ENCODE data around the gene KIF5C. TPM values are rescaled to one million over a fixed set of nuclear protein-coding genes. Genes with fewer than 3 reads are reported as not detected.

KIF5C gene
- not detected in 2 replicates for total RNA-seq

DNA sequence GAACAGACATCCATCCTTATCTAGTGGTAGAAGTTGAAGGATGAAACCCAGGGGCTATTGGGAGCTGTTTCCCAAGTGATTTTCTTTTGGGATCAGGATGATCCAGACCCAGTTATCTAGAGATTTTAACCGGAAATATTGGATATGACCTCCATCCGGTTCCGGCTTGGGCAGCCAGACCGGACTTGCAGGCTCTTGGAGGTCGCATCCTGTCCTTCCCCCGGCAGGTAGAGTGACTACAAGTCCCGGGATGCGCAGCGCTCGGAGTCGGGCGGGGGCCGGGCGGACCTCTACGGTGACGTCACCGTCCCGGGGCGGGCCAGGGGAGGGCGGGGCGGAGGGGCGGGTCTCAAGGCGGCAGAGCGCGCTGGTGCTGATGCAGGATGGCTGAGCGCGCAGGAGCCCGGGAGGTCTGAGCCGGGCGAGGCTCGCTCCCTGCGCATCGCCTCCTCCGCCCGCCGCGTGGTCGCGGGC is at the start of gene KIF5C:
Gene KIF5C (plus strand): TSS at position 360 of the 474 bp plus-strand sequence. CDS start 391 bp downstream, outside the sequence.
- TF ChIP-seq, protein P1, sequence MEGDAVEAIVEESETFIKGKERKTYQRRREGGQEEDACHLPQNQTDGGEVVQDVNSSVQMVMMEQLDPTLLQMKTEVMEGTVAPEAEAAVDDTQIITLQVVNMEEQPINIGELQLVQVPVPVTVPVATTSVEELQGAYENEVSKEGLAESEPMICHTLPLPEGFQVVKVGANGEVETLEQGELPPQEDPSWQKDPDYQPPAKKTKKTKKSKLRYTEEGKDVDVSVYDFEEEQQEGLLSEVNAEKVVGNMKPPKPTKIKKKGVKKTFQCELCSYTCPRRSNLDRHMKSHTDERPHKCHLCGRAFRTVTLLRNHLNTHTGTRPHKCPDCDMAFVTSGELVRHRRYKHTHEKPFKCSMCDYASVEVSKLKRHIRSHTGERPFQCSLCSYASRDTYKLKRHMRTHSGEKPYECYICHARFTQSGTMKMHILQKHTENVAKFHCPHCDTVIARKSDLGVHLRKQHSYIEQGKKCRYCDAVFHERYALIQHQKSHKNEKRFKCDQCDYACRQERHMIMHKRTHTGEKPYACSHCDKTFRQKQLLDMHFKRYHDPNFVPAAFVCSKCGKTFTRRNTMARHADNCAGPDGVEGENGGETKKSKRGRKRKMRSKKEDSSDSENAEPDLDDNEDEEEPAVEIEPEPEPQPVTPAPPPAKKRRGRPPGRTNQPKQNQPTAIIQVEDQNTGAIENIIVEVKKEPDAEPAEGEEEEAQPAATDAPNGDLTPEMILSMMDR (IDR thresholded peaks at IDR 0.05; ENCODE audit: insufficient read depth, low read length, severe bottlenecking) = no peak
- Histone ChIP-seq H3K4me3 (ENCODE audit: low read depth, low read length) (no peak within 1 kb of the TSS), H3K36me3 (ENCODE audit: control insufficient read depth, insufficient read depth, low read length) (no peaks in the 10 kb centered on the region), H3K27me3 (ENCODE audit: control insufficient read depth, insufficient read depth, low read length) (peaks cover 18% of the 10 kb centered on the region)
- DNase-seq (ENCODE audit: low read depth) (peak; percentile 57), FAIRE-seq (no peak)

- Histone ChIP-seq H3K4me3 (ENCODE audit: low read depth, low read length) (no peak overlapping the region), H3K36me3 (ENCODE audit: control insufficient read depth, insufficient read depth, low read length) (no peaks in the 10 kb centered on the region), H3K27me3 (ENCODE audit: control insufficient read depth, insufficient read depth, low read length) (no peaks in the 10 kb centered on the region)
- TF ChIP-seq, protein P1 (IDR thresholded peaks at IDR 0.05; ENCODE audit: insufficient read depth, low read length, severe bottlenecking) = no peak
- DNase-seq (ENCODE audit: low read depth) = no peak
- no peak for FAIRE-seq
Observed at GRCh38 chr2:148826791-148827190, 48.2 kb upstream of the KIF5C start.

DNA sequence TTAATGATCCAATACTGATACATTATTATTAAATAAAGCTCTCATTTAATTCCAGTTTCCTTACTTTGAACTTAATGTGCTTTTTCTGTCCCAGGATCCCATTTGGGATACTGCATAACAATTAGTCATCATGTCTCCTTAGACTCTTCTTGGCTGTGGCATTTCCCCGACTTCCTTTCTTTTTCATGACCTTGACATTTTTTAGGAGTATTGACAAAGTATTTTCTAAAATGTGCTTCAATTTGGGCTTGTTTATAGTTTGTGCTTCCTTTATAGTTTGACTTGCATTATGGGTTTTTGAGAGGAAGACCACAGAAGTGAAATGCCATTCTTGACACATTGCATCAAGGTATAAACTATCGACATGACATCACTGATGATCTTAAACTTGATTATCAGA is 46.1 kb upstream of the KIF5C start:
- DNase-seq (ENCODE audit: low read depth) (no peak), FAIRE-seq (no peak)
- Histone ChIP-seq H3K27me3 (ENCODE audit: control insufficient read depth, insufficient read depth, low read length) (no peaks in the 10 kb centered on the region), H3K4me3 (ENCODE audit: low read depth, low read length) (no peak overlapping the region), H3K36me3 (ENCODE audit: control insufficient read depth, insufficient read depth, low read length) (no peaks in the 10 kb centered on the region)
- TF ChIP-seq, protein P1 (IDR thresholded peaks at IDR 0.05; ENCODE audit: insufficient read depth, low read length, severe bottlenecking) = no peak

DNA sequence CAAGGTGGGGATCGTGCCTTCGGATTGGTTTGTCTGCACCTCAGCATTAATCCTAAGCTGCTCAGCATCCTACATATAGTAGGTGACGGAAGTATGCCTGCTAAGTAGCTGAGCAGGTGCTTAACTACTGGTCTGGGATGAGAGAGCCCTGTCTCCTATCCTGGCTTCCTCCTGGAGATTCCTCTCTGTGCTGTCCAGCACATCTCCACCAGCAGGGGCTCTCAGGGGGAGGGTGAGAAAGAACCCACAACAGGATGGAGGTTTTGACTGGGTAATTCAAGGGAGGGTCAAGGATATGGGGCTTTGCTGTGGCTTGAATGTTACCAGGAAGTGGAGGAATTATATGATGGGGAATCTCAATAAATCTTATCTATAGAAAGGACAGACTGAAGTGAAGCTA is 45.4 kb upstream of the KIF5C start:
- TF ChIP-seq, protein P1 (IDR thresholded peaks at IDR 0.05; ENCODE audit: insufficient read depth, low read length, severe bottlenecking) = no peak
- Histone ChIP-seq H3K27me3 (ENCODE audit: control insufficient read depth, insufficient read depth, low read length) (no peaks in the 10 kb centered on the region), H3K36me3 (ENCODE audit: control insufficient read depth, insufficient read depth, low read length) (no peaks in the 10 kb centered on the region), H3K4me3 (ENCODE audit: low read depth, low read length) (no peak overlapping the region)
- FAIRE-seq (no peak), DNase-seq (ENCODE audit: low read depth) (no peak)

DNA sequence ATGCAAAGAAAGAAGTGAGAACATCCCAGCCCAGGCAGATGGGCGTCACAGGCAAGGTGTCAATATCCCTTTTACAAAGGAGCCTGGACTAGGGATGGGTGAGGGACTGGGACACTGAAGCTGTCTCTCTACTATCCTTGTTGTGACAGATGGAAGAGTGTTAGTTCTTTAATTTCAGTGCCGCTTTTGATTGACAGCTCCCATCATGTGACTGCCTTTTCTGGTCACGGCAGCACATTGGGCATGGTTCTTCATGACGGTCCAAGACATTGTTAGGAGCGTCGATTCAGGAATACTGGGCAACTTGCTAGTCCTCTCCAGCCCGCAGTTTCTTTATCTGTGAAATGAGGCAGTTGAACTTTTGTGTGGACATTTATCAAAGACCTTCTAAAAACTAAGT is 42.4 kb upstream of the KIF5C start:
- Histone ChIP-seq H3K27me3 (ENCODE audit: control insufficient read depth, insufficient read depth, low read length) (no peaks in the 10 kb centered on the region), H3K4me3 (ENCODE audit: low read depth, low read length) (no peak overlapping the region), H3K36me3 (ENCODE audit: control insufficient read depth, insufficient read depth, low read length) (no peaks in the 10 kb centered on the region)
- no peak for FAIRE-seq
- TF ChIP-seq, protein P1 (IDR thresholded peaks at IDR 0.05; ENCODE audit: insufficient read depth, low read length, severe bottlenecking) = no peak
- DNase-seq (ENCODE audit: low read depth) = no peak

DNA sequence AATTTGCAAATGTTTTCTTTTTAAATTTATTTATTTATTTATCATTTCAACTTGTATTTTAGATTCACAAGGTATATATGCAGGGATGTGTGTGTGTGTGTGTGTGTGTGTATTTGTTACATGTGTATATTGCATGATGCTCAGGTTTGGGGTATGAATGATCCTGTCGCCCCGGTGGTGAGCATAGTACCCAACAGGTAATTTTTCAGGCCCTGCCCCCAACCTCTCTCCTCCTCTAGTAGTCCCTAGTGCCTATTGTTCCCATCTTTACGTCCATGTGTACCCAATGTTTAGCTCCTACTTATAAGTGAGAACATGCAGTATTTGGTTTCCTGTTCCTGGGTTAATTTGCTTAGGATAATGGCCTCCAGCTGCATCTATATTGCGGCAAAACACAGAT is 33.0 kb upstream of the KIF5C start:
- H3K4me3 ChIP-seq (ENCODE audit: low read depth, low read length) = no peak overlapping the region
- no peaks in the 10 kb centered on the region for H3K36me3 ChIP-seq (ENCODE audit: control insufficient read depth, insufficient read depth, low read length)
- TF ChIP-seq, protein P1 (IDR thresholded peaks at IDR 0.05; ENCODE audit: insufficient read depth, low read length, severe bottlenecking) = no peak
- DNase-seq (ENCODE audit: low read depth) (no peak), FAIRE-seq (no peak)
- H3K27me3 ChIP-seq (ENCODE audit: control insufficient read depth, insufficient read depth, low read length) = no peaks in the 10 kb centered on the region
